Karpas-422 (cell line): ENCODE results near the gene TENM4. TPM values are rescaled to one million over a fixed set of nuclear protein-coding genes. Genes with fewer than 3 reads are reported as not detected.

Source experiments
- DNase-seq: peaks from one replicate; pipeline ENCODE4 v3.0.0-alpha.2; 2015
- H2AFZ ChIP-seq: fragments of 200-600 bp; sonication (generic); 2 replicates; pipeline ENCODE4 v1.6.1; 2014; ENCODE audit warnings: antibody characterized with exemption, low read length, mixed read lengths
- H3K27ac ChIP-seq: fragments of 200-600 bp; sonication (generic); 2 replicates; pipeline ENCODE4 v1.5.1; 2014; ENCODE audit warnings: mild to moderate bottlenecking, low read length, moderate library complexity
- H3K27me3 ChIP-seq: fragments of 200-600 bp; sonication (generic); 2 replicates; pipeline ENCODE4 v1.6.1; 2014; ENCODE audit warnings: low read length, mixed read lengths
- H3K36me3 ChIP-seq: fragments of 200-600 bp; sonication (generic); 2 replicates; pipeline ENCODE4 v1.6.1; 2014; ENCODE audit warnings: low read length, mixed read lengths; ENCODE audit not compliant: insufficient read depth
- H3K4me1 ChIP-seq: fragments of 200-600 bp; sonication (generic); 2 replicates; pipeline ENCODE4 v1.6.1; 2014; ENCODE audit warnings: mild to moderate bottlenecking, low read length, mixed read lengths
- H3K4me2 ChIP-seq: fragments of 200-600 bp; sonication (generic); 2 replicates; pipeline ENCODE4 v1.6.1; 2014; ENCODE audit warnings: low read length, low read depth, mild to moderate bottlenecking; ENCODE audit not compliant: poor library complexity, severe bottlenecking
- H3K4me3 ChIP-seq: fragments of 200-600 bp; sonication (generic); 2 replicates; pipeline ENCODE4 v1.5.1; 2014; ENCODE audit warnings: mild to moderate bottlenecking, antibody characterized with exemption, low read length, mixed read lengths
- H3K79me2 ChIP-seq: fragments of 200-600 bp; sonication (generic); 2 replicates; pipeline ENCODE4 v1.6.1; 2014; ENCODE audit warnings: mild to moderate bottlenecking, low read length, mixed read lengths
- H3K9ac ChIP-seq: fragments of 200-600 bp; sonication (generic); 2 replicates; pipeline ENCODE4 v1.6.0; 2014; ENCODE audit warnings: low read length
- H3K9me2 ChIP-seq: fragments of 200-600 bp; sonication (generic), shearing (Covaris generic); replicated peaks from 2 replicates; pipeline ENCODE4 v1.6.0; 2014; ENCODE audit warnings: mild to moderate bottlenecking, low read length, moderate library complexity; ENCODE audit not compliant: insufficient read depth
- H3K9me3 ChIP-seq: fragments of 300-700, 200-600 bp; sonication (generic); 2 replicates; pipeline ENCODE4 v1.6.1; 2014; ENCODE audit warnings: low read length, mixed read lengths
- H4K20me1 ChIP-seq: fragments of 200-600 bp; sonication (generic); 2 replicates; pipeline ENCODE4 v1.6.1; 2014; ENCODE audit warnings: mild to moderate bottlenecking, antibody characterized with exemption, low read length, low read depth; ENCODE audit not compliant: insufficient read depth
- total RNA-seq: library from RNA; depleted of rRNA; stranded (reverse); fragments of >200 nt; shearing (Covaris generic); gene quantifications from 2 replicates; pipeline ENCODE4 v1.2.3, GENCODE V29; 2014; ENCODE audit warnings: low replicate concordance

The TENM4 gene
- total RNA-seq, 1 experiment from 2014 or later, result not detected

- H3K27ac ChIP-seq, result no peak overlapping the region
- no peak for DNase-seq
- no peaks in the 10 kb centered on the region for H3K79me2 ChIP-seq
- H4K20me1 ChIP-seq, result no peaks in the 10 kb centered on the region
- no peak overlapping the region for H3K9ac ChIP-seq
- no peaks in the 10 kb centered on the region for H3K9me3 ChIP-seq
- no peak overlapping the region for H2AFZ ChIP-seq
- peaks cover 3% of the 10 kb centered on the region for H3K4me1 ChIP-seq
- H3K4me3 ChIP-seq, result no peak overlapping the region
- no peak overlapping the region for H3K4me2 ChIP-seq
- H3K27me3 ChIP-seq, result no peaks in the 10 kb centered on the region
- no peaks in the 10 kb centered on the region for H3K9me2 ChIP-seq
- no peaks in the 10 kb centered on the region for H3K36me3 ChIP-seq
Measured at GRCh38 chr11:78655561-78655960, 785.3 kb downstream of the TENM4 start.

GRCh38 chr11:78654866-78655265, 786.0 kb downstream of the TENM4 start:
- no peaks in the 10 kb centered on the region for H3K79me2 ChIP-seq
- H3K4me1 ChIP-seq, result peaks cover 3% of the 10 kb centered on the region
- H3K4me3 ChIP-seq, result no peak overlapping the region
- no peak overlapping the region for H3K4me2 ChIP-seq
- H2AFZ ChIP-seq, result no peak overlapping the region
- no peaks in the 10 kb centered on the region for H3K36me3 ChIP-seq
- H3K27ac ChIP-seq, result no peak overlapping the region
- no peaks in the 10 kb centered on the region for H3K9me2 ChIP-seq
- no peaks in the 10 kb centered on the region for H3K9me3 ChIP-seq
- no peaks in the 10 kb centered on the region for H3K27me3 ChIP-seq
- H3K9ac ChIP-seq, result no peak overlapping the region
- H4K20me1 ChIP-seq, result no peaks in the 10 kb centered on the region
- no peak for DNase-seq

GRCh38 chr11:78654071-78654470, 786.8 kb downstream of the TENM4 start:
- Histone ChIP-seq H3K36me3 (no peaks in the 10 kb centered on the region), H3K27ac (no peak overlapping the region), H3K4me1 (peaks cover 3% of the 10 kb centered on the region), H3K27me3 (no peaks in the 10 kb centered on the region), H3K9me2 (no peaks in the 10 kb centered on the region), H3K4me2 (no peak overlapping the region), H3K4me3 (no peak overlapping the region), H2AFZ (no peak overlapping the region), H3K9me3 (no peaks in the 10 kb centered on the region), H3K9ac (no peak overlapping the region), H3K79me2 (no peaks in the 10 kb centered on the region), H4K20me1 (no peaks in the 10 kb centered on the region)
- DNase-seq, result no peak

GRCh38 chr11:78653294-78653909, 787.4 kb downstream of the TENM4 start:
- no peak overlapping the region for H3K4me2 ChIP-seq
- H3K79me2 ChIP-seq, result no peaks in the 10 kb centered on the region
- no peak overlapping the region for H3K27ac ChIP-seq
- H3K27me3 ChIP-seq, result no peaks in the 10 kb centered on the region
- H3K4me1 ChIP-seq, result peaks cover 3% of the 10 kb centered on the region
- H3K9me3 ChIP-seq, result no peaks in the 10 kb centered on the region
- no peak overlapping the region for H3K4me3 ChIP-seq
- H3K9ac ChIP-seq, result no peak overlapping the region
- H3K9me2 ChIP-seq, result no peaks in the 10 kb centered on the region
- no peak for DNase-seq
- H4K20me1 ChIP-seq, result no peaks in the 10 kb centered on the region
- no peak overlapping the region for H2AFZ ChIP-seq
- no peaks in the 10 kb centered on the region for H3K36me3 ChIP-seq

GRCh38 chr11:78652843-78653239, 788.0 kb downstream of the TENM4 start:
- Histone ChIP-seq H3K4me3 (no peak overlapping the region), H2AFZ (no peak overlapping the region), H3K4me2 (no peak overlapping the region), H3K27me3 (no peaks in the 10 kb centered on the region), H3K36me3 (no peaks in the 10 kb centered on the region), H3K27ac (no peak overlapping the region), H3K4me1 (peaks cover 3% of the 10 kb centered on the region), H3K9me2 (no peaks in the 10 kb centered on the region), H4K20me1 (no peaks in the 10 kb centered on the region), H3K79me2 (no peaks in the 10 kb centered on the region), H3K9me3 (no peaks in the 10 kb centered on the region), H3K9ac (no peak overlapping the region)
- DNase-seq, result no peak

- DNase-seq, result no peak
Measured at GRCh38 chr11:78651923-78652842, 788.6 kb downstream of the TENM4 start.

GRCh38 chr11:78651136-78651775, 789.6 kb downstream of the TENM4 start:
- Histone ChIP-seq H2AFZ (no peak overlapping the region), H3K27ac (no peak overlapping the region), H4K20me1 (no peaks in the 10 kb centered on the region), H3K4me1 (peaks cover 3% of the 10 kb centered on the region), H3K79me2 (no peaks in the 10 kb centered on the region), H3K9me3 (no peaks in the 10 kb centered on the region), H3K9ac (no peak overlapping the region), H3K4me2 (no peak overlapping the region), H3K27me3 (no peaks in the 10 kb centered on the region), H3K4me3 (no peak overlapping the region), H3K36me3 (no peaks in the 10 kb centered on the region), H3K9me2 (no peaks in the 10 kb centered on the region)
- no peak for DNase-seq

More at GRCh38 chr11:78651923-78652842, 788.6 kb downstream of the TENM4 start:
- H3K9me3 ChIP-seq, result no peaks in the 10 kb centered on the region
- no peaks in the 10 kb centered on the region for H3K9me2 ChIP-seq
- no peak overlapping the region for H2AFZ ChIP-seq
- no peak overlapping the region for H3K4me2 ChIP-seq
- no peaks in the 10 kb centered on the region for H4K20me1 ChIP-seq
- H3K36me3 ChIP-seq, result no peaks in the 10 kb centered on the region
- no peaks in the 10 kb centered on the region for H3K27me3 ChIP-seq
- H3K27ac ChIP-seq, result no peak overlapping the region
- no peak overlapping the region for H3K4me3 ChIP-seq
- H3K79me2 ChIP-seq, result no peaks in the 10 kb centered on the region
- H3K9ac ChIP-seq, result no peak overlapping the region
- H3K4me1 ChIP-seq, result peaks cover 3% of the 10 kb centered on the region
